Lower leg skin (tissue), 4 donors: Measurements from ENCODE around the gene RPP14. TPM values are rescaled to one million over a fixed set of nuclear protein-coding genes. Genes with fewer than 3 reads are reported as not detected.

Experiments
- DNase-seq, 2 donors: peaks; one replicate each; pipeline ENCODE4 v3.0.0-alpha.2; 2019; ENCODE audit warnings: low spot score in 2 of 2
- H3K4me3 ChIP-seq: fragments of 200-600 bp; sonication (generic); 2 replicates; pipeline ENCODE4 v1.5.1; 2017; ENCODE audit warnings: mild to moderate bottlenecking, low read depth; ENCODE audit not compliant: poor library complexity, severe bottlenecking
- POLR2A ChIP-seq, 2 donors: fragments of 450-650 bp; IDR thresholded peaks; one replicate each; pipeline ENCODE4 v1.6.1; 2016 to 2017; ENCODE audit warnings: antibody characterized with exemption in 2 of 2, mild to moderate bottlenecking in 1 of 2, moderate library complexity in 1 of 2
- WGBS, 2 donors: methylation state at CpG; one replicate each; pipeline ENCODE4 v1.1.5; 2018; 5-methylcytosine and 5-hydroxymethylcytosine counted together
- intact Hi-C: fragments of 100-400 bp; cut with DNase I; formaldehyde crosslinking; loops from one replicate; pipeline ENCODE4 v1.15.0; 2023; ENCODE audit warnings: low total_unique reads
- total RNA-seq, 4 donors: library from RNA; depleted of rRNA; stranded (reverse); fragments of >200 nt; gene quantifications; one replicate each; pipeline ENCODE4 v1.1.0, GENCODE V29; 2016
- TF ChIP-seq, protein P1 (sequence below), 3 donors: fragments of 450-650 bp; IDR thresholded peaks; one replicate each; pipeline ENCODE4 v1.5.1; 2016; ENCODE audit warnings: antibody characterized with exemption in 3 of 3, mild to moderate bottlenecking in 3 of 3, moderate library complexity in 2 of 3

Gene RPP14
- total RNA-seq, 4 donors from 2014 or later, result 8.2 to 16.7 (median 9.5) TPM

DNA sequence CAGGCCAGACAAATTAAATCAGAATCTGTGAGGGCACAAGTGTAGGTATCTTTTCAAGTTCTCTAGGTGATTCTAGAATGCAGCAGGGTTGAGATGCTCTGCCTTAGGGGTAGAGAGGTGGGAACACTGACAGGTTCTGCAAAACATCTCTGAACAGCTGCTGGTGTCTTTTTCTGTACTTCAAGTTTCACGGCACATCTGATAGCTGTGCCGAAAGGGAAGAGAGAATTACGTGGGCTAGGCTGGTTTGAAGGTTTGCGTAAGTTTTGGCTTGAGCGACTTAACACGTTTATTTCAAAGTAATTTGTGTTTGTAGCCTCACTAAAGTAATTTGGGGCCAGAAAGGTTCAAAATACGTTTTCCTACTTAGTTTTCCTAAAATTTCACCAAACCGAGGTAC is 49.1 kb downstream of the RPP14 start:
- intact Hi-C loops, result no loop called here
- no peak overlapping the region for H3K4me3 ChIP-seq
- TF ChIP-seq POLR2A (IDR thresholded peaks at IDR 0.05), result no peak
- TF ChIP-seq, protein P1, sequence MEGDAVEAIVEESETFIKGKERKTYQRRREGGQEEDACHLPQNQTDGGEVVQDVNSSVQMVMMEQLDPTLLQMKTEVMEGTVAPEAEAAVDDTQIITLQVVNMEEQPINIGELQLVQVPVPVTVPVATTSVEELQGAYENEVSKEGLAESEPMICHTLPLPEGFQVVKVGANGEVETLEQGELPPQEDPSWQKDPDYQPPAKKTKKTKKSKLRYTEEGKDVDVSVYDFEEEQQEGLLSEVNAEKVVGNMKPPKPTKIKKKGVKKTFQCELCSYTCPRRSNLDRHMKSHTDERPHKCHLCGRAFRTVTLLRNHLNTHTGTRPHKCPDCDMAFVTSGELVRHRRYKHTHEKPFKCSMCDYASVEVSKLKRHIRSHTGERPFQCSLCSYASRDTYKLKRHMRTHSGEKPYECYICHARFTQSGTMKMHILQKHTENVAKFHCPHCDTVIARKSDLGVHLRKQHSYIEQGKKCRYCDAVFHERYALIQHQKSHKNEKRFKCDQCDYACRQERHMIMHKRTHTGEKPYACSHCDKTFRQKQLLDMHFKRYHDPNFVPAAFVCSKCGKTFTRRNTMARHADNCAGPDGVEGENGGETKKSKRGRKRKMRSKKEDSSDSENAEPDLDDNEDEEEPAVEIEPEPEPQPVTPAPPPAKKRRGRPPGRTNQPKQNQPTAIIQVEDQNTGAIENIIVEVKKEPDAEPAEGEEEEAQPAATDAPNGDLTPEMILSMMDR (IDR thresholded peaks at IDR 0.05), result no peak
- no peak for DNase-seq
- WGBS, 2 donors, result 75 to 88% methylated on average over 8 of the region's 8 CpGs

DNA sequence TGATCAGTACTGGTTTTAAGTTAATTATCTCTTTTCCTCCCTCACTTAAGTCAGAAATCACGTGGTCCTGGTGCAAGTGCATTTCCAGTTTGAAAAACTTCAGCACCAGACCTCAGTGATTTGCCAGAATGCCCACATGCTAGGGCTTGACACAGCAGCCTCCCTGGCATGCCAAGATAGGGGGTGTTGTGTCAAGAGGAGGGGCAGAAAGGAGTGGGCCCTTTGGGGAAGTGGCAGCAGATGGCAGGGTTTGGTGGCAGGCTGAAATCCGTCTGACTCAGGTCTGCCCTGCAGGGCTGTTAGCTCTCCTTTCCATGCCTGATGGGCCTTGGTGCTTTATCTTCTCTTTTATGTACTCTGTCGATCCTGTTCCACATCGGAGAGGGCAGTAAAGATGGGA is 50.0 kb downstream of the RPP14 start:
- 12 to 34% methylated on average over 4 of the region's 4 CpGs for WGBS, 2 donors
- TF ChIP-seq, protein P1 (IDR thresholded peaks at IDR 0.05), result no peak
- no peak for TF ChIP-seq POLR2A (IDR thresholded peaks at IDR 0.05)
- intact Hi-C loops, result no loop called here
- DNase-seq, result no peak
- no peak overlapping the region for H3K4me3 ChIP-seq

DNA sequence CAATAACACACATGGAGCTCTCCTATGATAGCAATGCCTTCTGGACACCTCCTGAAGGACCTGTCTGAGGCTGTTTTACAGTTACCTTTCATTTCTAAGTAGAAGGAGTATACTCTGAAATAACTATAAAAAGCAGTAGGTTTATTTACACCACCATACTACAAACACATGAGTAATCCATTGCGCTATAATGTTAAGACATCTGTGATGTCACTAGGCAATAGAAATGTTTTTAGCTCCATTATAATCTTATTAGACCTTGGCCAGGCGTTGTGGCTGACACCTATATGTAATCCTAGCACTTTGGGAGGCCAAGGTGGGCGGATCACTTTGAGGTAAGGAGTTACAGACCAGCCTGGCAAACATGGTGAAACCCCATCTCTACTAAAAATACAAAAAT is 51.4 kb downstream of the RPP14 start:
- H3K4me3 ChIP-seq, result no peak overlapping the region
- no peak for DNase-seq
- TF ChIP-seq, protein P1 (IDR thresholded peaks at IDR 0.05), result no peak
- TF ChIP-seq POLR2A (IDR thresholded peaks at IDR 0.05), result no peak
- WGBS, 2 donors, result 93 to 96% methylated on average over 3 of the region's 3 CpGs
- intact Hi-C loops, result no loop called here

DNA sequence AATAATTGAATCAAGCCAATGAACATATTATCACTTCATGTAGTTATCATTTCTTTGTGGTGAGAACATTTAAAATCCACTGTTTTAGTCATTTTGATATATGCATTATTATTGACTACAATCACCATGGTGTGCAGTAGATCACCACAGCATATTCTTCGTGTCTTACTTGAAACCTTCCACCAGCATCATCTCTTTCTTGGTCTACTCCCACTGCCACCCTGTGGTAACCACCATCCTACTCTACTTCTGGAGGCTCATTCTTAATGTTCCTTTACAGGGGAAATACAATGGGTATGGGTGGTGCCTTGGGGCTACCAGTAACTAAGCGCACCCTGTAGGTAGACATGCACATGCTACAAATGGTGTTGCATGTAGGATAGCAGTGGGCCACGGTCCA is 52.0 kb downstream of the RPP14 start:
- no peak overlapping the region for H3K4me3 ChIP-seq
- 93 to 94% methylated on average over 3 of the region's 3 CpGs for WGBS, 2 donors
- TF ChIP-seq, protein P1 (IDR thresholded peaks at IDR 0.05), result no peak
- TF ChIP-seq POLR2A (IDR thresholded peaks at IDR 0.05), result no peak
- DNase-seq, result no peak
- intact Hi-C loops, result no loop called here

DNA sequence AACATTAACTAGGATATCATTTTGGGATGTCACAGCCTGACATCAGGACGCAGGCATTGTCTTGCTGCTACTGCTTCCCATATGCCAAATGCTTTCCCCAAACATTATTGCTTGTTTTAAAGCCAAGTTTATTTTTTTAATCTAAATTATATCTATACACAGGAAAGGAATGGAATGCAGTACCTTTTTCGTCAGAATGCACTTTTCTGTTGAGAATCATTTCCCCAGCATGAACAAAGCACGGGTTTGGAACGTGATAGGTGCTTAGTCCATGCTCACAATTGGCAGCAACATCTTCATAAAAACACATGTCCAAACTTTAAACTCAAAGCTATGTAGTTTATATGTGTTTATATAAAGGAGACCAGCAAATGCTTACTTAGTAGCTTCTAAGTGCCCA is 52.8 kb downstream of the RPP14 start:
- intact Hi-C loops, result no loop called here
- 73 to 81% methylated on average over 4 of the region's 4 CpGs for WGBS, 2 donors
- no peak for DNase-seq
- H3K4me3 ChIP-seq, result no peak overlapping the region
- TF ChIP-seq POLR2A (IDR thresholded peaks at IDR 0.05), result no peak
- TF ChIP-seq, protein P1 (IDR thresholded peaks at IDR 0.05), result no peak

DNA sequence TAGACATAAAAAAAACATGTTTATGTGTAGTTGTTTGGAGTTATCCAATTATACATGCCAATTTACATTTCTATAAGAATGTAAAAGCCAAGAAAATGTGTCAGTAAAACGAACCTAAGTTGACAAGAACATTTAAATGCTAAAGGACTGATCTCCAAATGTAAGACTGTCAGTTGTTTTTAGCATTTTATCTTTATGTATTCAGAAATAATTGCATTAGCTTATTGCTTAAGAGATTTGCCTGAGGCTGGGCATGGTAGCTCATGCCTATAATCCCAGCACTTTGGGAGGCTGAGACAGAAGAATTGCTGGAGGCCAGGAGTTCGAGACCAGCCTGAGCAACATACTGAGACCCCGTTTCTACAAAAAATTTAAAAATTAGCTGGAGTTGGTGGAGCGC is 53.6 kb downstream of the RPP14 start:
- TF ChIP-seq, protein P1 (IDR thresholded peaks at IDR 0.05), result no peak
- no peak for TF ChIP-seq POLR2A (IDR thresholded peaks at IDR 0.05)
- DNase-seq, result no peak
- intact Hi-C loops, result no loop called here
- H3K4me3 ChIP-seq, result no peak overlapping the region
- WGBS, 2 donors, result 68 to 72% methylated on average over 4 of the region's 4 CpGs
